Neuronal stem cell (in vitro differentiated cells): Measurements from ENCODE around the gene PPP6R3.
A peak's percentile ranks its signal among the peaks of the same experiment; 100 is the strongest.

Experiments used
- DNase-seq: peaks from one replicate; pipeline ENCODE4 v3.0.0-alpha.2; 2013; ENCODE audit warnings: low spot score
- H2AFZ ChIP-seq: one replicate; pipeline ENCODE4 v1.6.1; 2013; ENCODE audit warnings: mild to moderate bottlenecking, low read length, inconsistent platforms
- H2AK5ac ChIP-seq: 2 replicates; pipeline ENCODE4 v1.6.1; 2013; ENCODE audit warnings: low read depth, mild to moderate bottlenecking, inconsistent platforms, low read length, moderate library complexity, mixed read lengths
- H2BK120ac ChIP-seq: 2 replicates; pipeline ENCODE4 v1.6.1; 2013; ENCODE audit warnings: low read depth, mild to moderate bottlenecking, inconsistent platforms, low read length, moderate library complexity, mixed read lengths
- H2BK12ac ChIP-seq: one replicate; pipeline ENCODE4 v1.6.1; 2013; ENCODE audit warnings: low read length, inconsistent platforms
- H2BK15ac ChIP-seq: 2 replicates; pipeline ENCODE4 v1.6.1; 2013; ENCODE audit warnings: mild to moderate bottlenecking, low read length, inconsistent platforms, mixed read lengths
- H2BK5ac ChIP-seq: one replicate; pipeline ENCODE4 v1.6.1; 2013; ENCODE audit warnings: inconsistent platforms, mild to moderate bottlenecking, low read length, moderate library complexity
- H3K14ac ChIP-seq: one replicate; pipeline ENCODE4 v1.6.1; 2013; ENCODE audit warnings: low read length, inconsistent platforms
- H3K18ac ChIP-seq: 2 replicates; pipeline ENCODE4 v1.6.1; 2013; ENCODE audit warnings: low read length, inconsistent platforms
- H3K23ac ChIP-seq: 2 replicates; pipeline ENCODE4 v1.6.1; 2013; ENCODE audit warnings: low read depth, mild to moderate bottlenecking, mixed read lengths, low read length, inconsistent platforms; ENCODE audit not compliant: poor library complexity
- H3K27ac ChIP-seq: replicated peaks from 3 replicates; pipeline ENCODE4 v1.5.1; 2013; ENCODE audit warnings: low read length, inconsistent platforms
- H3K27me3 ChIP-seq, 3 experiments: 2 replicates each; pipeline ENCODE4 v1.6.1; 2013; ENCODE audit warnings: low read length in 3 of 3, mild to moderate bottlenecking in 2 of 3, inconsistent platforms in 1 of 3, low read depth in 1 of 3, mixed read lengths in 1 of 3, moderate library complexity in 1 of 3; ENCODE audit not compliant: control insufficient read depth in 3 of 3, insufficient read depth in 3 of 3
- H3K36me3 ChIP-seq, 2 donors: replicated peaks in 1 of 2; 2 replicates each; pipeline ENCODE4 v1.6.1; 2013; ENCODE audit warnings: low read length in 2 of 2; ENCODE audit not compliant: control insufficient read depth in 2 of 2, insufficient read depth in 2 of 2
- H3K4ac ChIP-seq: 2 replicates; pipeline ENCODE4 v1.6.1; 2013; ENCODE audit warnings: inconsistent platforms, mild to moderate bottlenecking, low read length, moderate library complexity
- H3K4me1 ChIP-seq, 2 donors: 1 replicate in 1 of 2; 2 replicates in 1 of 2; pipeline ENCODE4 v1.6.1; 2013; ENCODE audit warnings: low read length in 2 of 2, low read depth in 1 of 2; ENCODE audit not compliant: control insufficient read depth in 2 of 2, insufficient read depth in 1 of 2
- H3K4me2 ChIP-seq: one replicate; pipeline ENCODE4 v1.6.1; 2013; ENCODE audit warnings: mild to moderate bottlenecking, low read length, inconsistent platforms; ENCODE audit not compliant: insufficient read depth, poor library complexity, severe bottlenecking
- H3K4me3 ChIP-seq, 2 donors: 2 replicates each; pipeline ENCODE4 v1.5.1; 2013; ENCODE audit warnings: low read length in 2 of 2, mild to moderate bottlenecking in 2 of 2, inconsistent platforms in 1 of 2, moderate library complexity in 1 of 2
- H3K79me1 ChIP-seq: one replicate; pipeline ENCODE4 v1.6.1; 2013; ENCODE audit warnings: low read depth, mild to moderate bottlenecking, inconsistent platforms, low read length, moderate library complexity
- H3K9ac ChIP-seq: one replicate; pipeline ENCODE4 v1.6.1; 2013; ENCODE audit warnings: mild to moderate bottlenecking, low read depth, low read length, inconsistent platforms; ENCODE audit not compliant: poor library complexity
- H3K9me3 ChIP-seq, 2 donors: replicated peaks in 1 of 2; 2 replicates each; pipeline versions ENCODE3 to v1.6.1; 2013; ENCODE audit warnings: low read length in 2 of 2, mild to moderate bottlenecking in 2 of 2, inconsistent platforms in 1 of 2, low read depth in 1 of 2, mixed read lengths in 1 of 2, moderate library complexity in 1 of 2; ENCODE audit not compliant: control insufficient read depth in 2 of 2, insufficient read depth in 1 of 2
- H4K8ac ChIP-seq: one replicate; pipeline ENCODE4 v1.6.1; 2013; ENCODE audit warnings: low read depth, mild to moderate bottlenecking, inconsistent platforms, low read length, moderate library complexity
- H4K91ac ChIP-seq: one replicate; pipeline ENCODE4 v1.6.1; 2013; ENCODE audit warnings: low read length, low read depth, mild to moderate bottlenecking, inconsistent platforms; ENCODE audit not compliant: poor library complexity
- WGBS, 2 donors: extraction: QIAGEN DNeasy Blood & Tissue Kit; methylation state at CpG; one replicate each; pipeline ENCODE4 v1.1.7; 2013; ENCODE audit warnings: missing lambda C conversion rate in 2 of 2, mixed read lengths in 1 of 2; ENCODE audit not compliant: insufficient read length in 2 of 2, insufficient replicate concordance in 1 of 2; ENCODE audit errors: extremely low coverage in 2 of 2; 5-methylcytosine and 5-hydroxymethylcytosine counted together

The PPP6R3 gene

DNA sequence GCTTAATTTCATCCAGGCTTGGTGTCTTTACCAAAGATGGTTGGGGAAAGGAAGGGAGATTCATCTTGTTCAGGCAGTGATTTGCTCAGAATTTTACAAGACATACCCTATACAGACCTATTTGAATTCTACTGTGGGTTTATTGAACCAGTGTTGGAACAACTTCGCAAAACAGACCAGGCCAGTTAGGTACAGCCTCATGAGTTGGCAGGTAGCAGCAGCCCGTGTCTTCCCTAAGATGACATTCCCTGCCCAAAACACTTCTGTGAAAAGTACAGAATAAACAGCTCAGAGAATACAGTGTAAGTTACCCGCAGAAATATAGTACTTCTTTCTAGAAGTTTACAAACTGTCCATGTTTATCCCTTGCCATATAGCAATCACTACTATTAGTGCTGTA, 121.3 kb downstream of the PPP6R3 start:
- Histone ChIP-seq H3K36me3 (peaks cover 32 to 96% of the 10 kb centered on the region in 2 donors), H3K4ac (no peak overlapping the region), H3K14ac (no peak overlapping the region), H2BK5ac (no peak overlapping the region), H3K4me1 (no peaks in the 10 kb centered on the region), H3K23ac (no peak overlapping the region), H3K18ac (no peak overlapping the region), H4K91ac (no peak overlapping the region), H3K27me3 (no peaks in the 10 kb centered on the region), H3K79me1 (no peaks in the 10 kb centered on the region), H3K27ac (no peak overlapping the region), H3K4me3 (no peak overlapping the region), H3K9ac (no peak overlapping the region), H3K4me2 (no peak overlapping the region), H4K8ac (no peak overlapping the region), H2AK5ac (no peak overlapping the region), H2AFZ (no peak overlapping the region), H2BK120ac (no peak overlapping the region), H2BK15ac (no peak overlapping the region), H2BK12ac (no peak overlapping the region), H3K9me3 (peaks cover 0 to 4% of the 10 kb centered on the region in 2 donors)
- WGBS, 2 donors, result no CpG with 5 or more reads among the region's 3 CpGs
- no peak for DNase-seq

DNA sequence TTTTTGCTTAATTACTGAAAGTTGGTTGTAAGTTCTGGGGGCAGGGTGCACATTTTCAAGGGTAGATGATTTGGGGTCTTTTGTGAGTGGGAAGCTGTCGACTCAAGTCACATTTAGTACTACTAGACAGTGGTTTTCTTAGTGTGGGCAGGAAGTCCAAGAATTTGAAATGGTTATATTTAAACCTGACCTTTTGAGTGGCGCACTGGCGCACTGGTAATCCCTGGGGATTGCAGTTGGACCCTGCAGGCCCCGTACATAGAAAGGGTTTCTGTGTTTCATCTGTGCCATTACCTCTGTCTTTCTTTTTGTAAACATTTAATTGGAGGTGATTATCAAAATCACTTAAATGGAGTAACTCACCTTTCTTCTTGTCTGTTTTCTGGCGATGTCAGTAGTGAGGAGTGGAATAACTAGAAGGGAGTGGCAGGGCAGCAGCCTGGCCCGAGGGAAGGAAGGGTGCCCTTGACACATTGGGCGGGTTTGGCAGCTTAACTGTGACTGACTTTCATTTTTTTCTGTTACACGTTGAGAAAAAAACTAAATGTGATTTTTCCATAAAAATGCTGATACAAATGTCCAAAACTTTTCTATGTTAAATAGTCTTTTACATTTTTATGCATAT, 122.0 kb downstream of the PPP6R3 start:
- H3K4me3 ChIP-seq, result no peak overlapping the region
- no peak overlapping the region for H2BK12ac ChIP-seq
- H2BK15ac ChIP-seq, result no peak overlapping the region
- peaks cover 32 to 96% of the 10 kb centered on the region in 2 donors for H3K36me3 ChIP-seq
- H3K9ac ChIP-seq, result no peak overlapping the region
- no peak overlapping the region for H2BK120ac ChIP-seq
- no peak for DNase-seq
- H3K4me1 ChIP-seq, result no peaks in the 10 kb centered on the region
- no peak overlapping the region for H3K4ac ChIP-seq
- no peak overlapping the region for H3K18ac ChIP-seq
- no peaks in the 10 kb centered on the region for H3K27me3 ChIP-seq
- H3K9me3 ChIP-seq, result peaks cover 0 to 4% of the 10 kb centered on the region in 2 donors
- no peak overlapping the region for H4K91ac ChIP-seq
- no peak overlapping the region for H2BK5ac ChIP-seq
- H2AFZ ChIP-seq, result no peak overlapping the region
- H3K23ac ChIP-seq, result no peak overlapping the region
- no peak overlapping the region for H3K27ac ChIP-seq
- H4K8ac ChIP-seq, result no peak overlapping the region
- no peak overlapping the region for H3K14ac ChIP-seq
- H3K4me2 ChIP-seq, result no peak overlapping the region
- no peak overlapping the region for H2AK5ac ChIP-seq
- H3K79me1 ChIP-seq, result no peaks in the 10 kb centered on the region
- WGBS, 2 donors, result no CpG with 5 or more reads among the region's 8 CpGs

DNA sequence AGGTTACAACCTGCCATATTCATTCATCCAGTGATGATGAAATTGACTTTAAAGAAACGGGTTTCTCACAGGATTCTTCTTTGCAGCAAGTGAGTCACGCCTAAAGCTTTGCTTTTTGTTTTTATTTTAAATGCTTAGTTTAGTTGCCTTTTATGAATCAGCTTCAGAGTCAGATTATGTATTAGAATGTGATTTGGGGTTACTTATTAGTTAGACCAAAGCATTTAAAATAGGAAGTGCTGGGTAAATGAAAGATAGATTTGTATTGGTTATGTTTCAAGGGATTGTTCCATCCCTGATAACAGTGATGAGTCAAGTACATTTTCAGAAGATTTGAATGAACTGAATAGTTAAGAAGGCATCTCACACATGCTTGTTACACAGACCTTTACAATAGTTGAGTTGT, 122.5 kb downstream of the PPP6R3 start:
- no peak overlapping the region for H3K9ac ChIP-seq
- H3K36me3 ChIP-seq, result peaks cover 34 to 96% of the 10 kb centered on the region in 2 donors

DNA sequence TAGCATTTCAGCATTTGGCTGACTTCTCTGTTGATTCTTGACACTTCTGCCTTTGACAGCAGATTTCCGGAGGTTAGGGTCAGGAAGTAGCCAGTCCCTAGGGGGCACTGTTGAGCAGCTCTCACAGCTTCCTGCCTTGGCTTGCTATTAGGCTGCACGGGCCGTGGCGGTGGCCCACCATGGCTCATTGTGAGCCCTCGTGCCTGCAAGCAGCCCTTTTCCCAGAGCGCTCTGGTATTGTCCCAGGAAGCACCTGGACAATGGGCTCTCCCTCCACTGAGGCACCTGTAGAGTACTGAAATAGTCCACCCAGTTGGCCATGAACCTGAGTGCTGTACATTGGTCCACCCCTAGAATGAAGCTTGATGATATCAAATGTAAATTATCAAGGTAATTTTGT, 123.5 kb downstream of the PPP6R3 start:
- H4K91ac ChIP-seq, result no peak overlapping the region
- H2BK15ac ChIP-seq, result no peak overlapping the region
- H2BK5ac ChIP-seq, result no peak overlapping the region
- no peak overlapping the region for H3K4me3 ChIP-seq
- H3K27me3 ChIP-seq, result no peaks in the 10 kb centered on the region
- H3K27ac ChIP-seq, result no peak overlapping the region
- H2BK12ac ChIP-seq, result no peak overlapping the region
- H3K4me2 ChIP-seq, result no peak overlapping the region
- no peaks in the 10 kb centered on the region for H3K4me1 ChIP-seq
- no peak overlapping the region for H3K18ac ChIP-seq
- no peaks in the 10 kb centered on the region for H3K79me1 ChIP-seq
- H3K14ac ChIP-seq, result no peak overlapping the region
- no peak overlapping the region for H3K23ac ChIP-seq
- peaks cover 0 to 4% of the 10 kb centered on the region in 2 donors for H3K9me3 ChIP-seq
- no peak overlapping the region for H3K9ac ChIP-seq
- no peak overlapping the region for H2BK120ac ChIP-seq
- DNase-seq, result peak; percentile 56
- H3K4ac ChIP-seq, result no peak overlapping the region
- no CpG with 5 or more reads among the region's 6 CpGs for whole genome bisulfite sequencing, 2 donors
- no peak overlapping the region for H4K8ac ChIP-seq
- H2AK5ac ChIP-seq, result no peak overlapping the region
- H2AFZ ChIP-seq, result no peak overlapping the region
- H3K36me3 ChIP-seq, result peaks cover 26 to 95% of the 10 kb centered on the region in 2 donors

More for the DNA sequence above, 122.5 kb downstream of the PPP6R3 start:
- Histone ChIP-seq H3K4me2 (no peak overlapping the region), H4K91ac (no peak overlapping the region), H3K14ac (no peak overlapping the region), H3K9me3 (peaks cover 0 to 4% of the 10 kb centered on the region in 2 donors), H3K79me1 (no peaks in the 10 kb centered on the region), H3K4ac (no peak overlapping the region), H4K8ac (no peak overlapping the region), H2AK5ac (no peak overlapping the region), H2AFZ (no peak overlapping the region), H2BK12ac (no peak overlapping the region), H2BK5ac (no peak overlapping the region), H2BK120ac (no peak overlapping the region), H3K27ac (no peak overlapping the region), H3K18ac (no peak overlapping the region), H3K23ac (no peak overlapping the region), H3K27me3 (no peaks in the 10 kb centered on the region), H3K4me1 (no peaks in the 10 kb centered on the region), H2BK15ac (no peak overlapping the region), H3K4me3 (no peak overlapping the region)
- no CpG with 5 or more reads among the region's 2 CpGs for WGBS, 2 donors
- no peak for DNase-seq
